H4 (cell line): Measurements from ENCODE around the gene FDX1. TPM values are rescaled to one million over a fixed set of nuclear protein-coding genes. Genes with fewer than 3 reads are reported as not detected.

Experiments used
- DNase-seq: peaks from one replicate; pipeline ENCODE4 v3.0.0-alpha.2; 2015; ENCODE audit warnings: low spot score
- total RNA-seq: library from RNA; depleted of rRNA; stranded (reverse); fragments of >200 nt; shearing (Covaris generic); gene quantifications from 2 replicates; pipeline ENCODE4 v1.2.3, GENCODE V29; 2014; rRNA removed

FDX1 gene
- total RNA-seq, 1 experiment from 2014 or later, result 19.0 TPM

GRCh38 chr11:110507328-110507727, 77.6 kb downstream of the FDX1 start:
- DNase-seq, result no peak

GRCh38 chr11:110508786-110509185, 79.0 kb downstream of the FDX1 start:
- DNase-seq, result no peak

DNA sequence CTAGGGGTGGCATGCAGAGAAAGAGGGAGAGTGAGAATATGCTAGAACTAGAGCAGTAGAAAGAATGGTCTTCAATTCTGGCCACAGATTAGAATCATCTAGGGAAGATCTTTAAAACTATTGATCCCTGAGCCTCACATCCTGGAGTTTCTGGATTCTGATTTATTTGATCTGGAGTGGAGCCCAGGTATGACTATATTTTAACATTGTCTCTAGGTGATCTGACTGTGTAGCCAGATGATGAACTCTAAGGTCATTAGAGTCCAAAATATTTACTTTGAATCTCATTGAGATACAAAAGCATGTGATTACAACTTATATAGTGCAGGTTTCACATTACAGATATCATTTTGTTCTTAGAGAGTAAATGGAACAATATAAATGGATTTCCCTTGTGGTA, 79.7 kb downstream of the FDX1 start:
- DNase-seq, result no peak

DNA sequence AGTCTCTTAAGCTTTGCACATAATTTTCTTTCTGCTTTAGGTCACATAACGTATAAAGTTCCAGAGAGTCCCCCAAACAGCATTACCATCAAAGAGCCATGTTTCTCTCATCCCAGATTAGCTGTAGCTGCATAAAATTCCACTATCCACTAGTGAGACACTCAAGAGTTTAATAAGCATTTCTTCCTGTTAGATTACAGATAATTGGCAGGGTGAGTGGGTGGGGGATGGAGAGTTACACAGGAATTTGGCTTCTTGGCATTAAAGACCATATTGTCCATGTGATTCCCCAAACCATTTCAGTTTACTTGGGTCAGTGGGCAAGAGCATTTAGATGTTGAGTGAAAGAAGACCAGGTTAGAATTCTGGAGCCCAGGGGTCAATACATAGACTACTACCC, 82.3 kb downstream of the FDX1 start:
- no peak for DNase-seq

- DNase-seq, result no peak
These were observed 83.6 kb downstream of the FDX1 start for GRCh38 chr11:110513259-110513801.

DNA sequence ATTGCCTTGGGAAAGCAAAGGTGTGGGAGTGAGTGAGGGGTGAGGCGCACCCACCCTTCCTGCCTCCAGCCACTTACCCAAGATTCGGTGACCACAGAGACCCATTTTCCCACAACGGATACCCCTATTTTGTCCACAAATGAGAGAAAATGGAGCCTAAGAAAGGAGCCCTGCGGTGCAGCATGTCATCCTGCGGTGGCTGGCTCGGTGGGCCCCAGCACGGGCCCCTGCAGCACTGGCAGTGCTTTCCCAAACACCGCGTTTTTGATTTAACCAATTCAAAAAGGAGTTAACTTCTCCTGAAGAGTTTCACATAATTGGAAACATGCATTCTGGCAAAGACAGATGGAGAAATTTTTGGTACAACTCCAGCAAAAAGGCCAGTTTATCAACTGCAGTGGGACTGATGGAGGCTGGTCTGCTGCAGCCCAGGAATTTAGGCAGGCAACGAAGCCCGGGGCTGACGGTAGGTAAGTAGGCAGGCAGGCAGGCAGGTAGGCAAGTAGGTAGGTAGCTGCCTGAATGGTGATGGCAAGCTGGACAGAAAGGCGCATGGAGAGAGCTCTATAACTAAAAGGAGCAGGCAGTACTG, 84.2 kb downstream of the FDX1 start:
- no peak for DNase-seq

Other genes starting within 250 kb of the FDX1 start
- gene RDX, start 133.3 kb upstream of the FDX1 start, total RNA-seq, result 55.4 and 68.9 TPM in 2 replicates